ENCODE results near the gene ADAMTS17. TPM values are rescaled to one million over a fixed set of nuclear protein-coding genes. Genes with fewer than 3 reads are reported as not detected.

The ADAMTS17 gene
- total RNA-seq, 1 experiment from 2014 or later = 1.5 TPM

- no peaks in the 10 kb centered on the region for H3K27me3 ChIP-seq (replicated peaks; ENCODE audit: control insufficient read depth, insufficient read depth, low read length)
- no peaks in the 10 kb centered on the region for H3K4me1 Mint-ChIP-seq (ENCODE audit: low read depth, unreplicated experiment)
- BruUV-seq (replicated peaks) = no TSS peak
- no peaks in the 10 kb centered on the region for H3K36me3 Mint-ChIP-seq (ENCODE audit: insufficient read depth, unreplicated experiment)
- intact Hi-C loops (cut with micrococcal nuclease; ENCODE audit: unreplicated experiment) = no loop called here
- H3K27ac Mint-ChIP-seq (ENCODE audit: unreplicated experiment) = no peak overlapping the region
- H3K27me3 Mint-ChIP-seq (ENCODE audit: insufficient read depth, unreplicated experiment) = no peaks in the 10 kb centered on the region
- TF ChIP-seq CTCF (IDR thresholded peaks at IDR 0.05; ENCODE audit: insufficient read depth in 1 of 2, low read depth in 1 of 2, low read length in 1 of 2, severe bottlenecking in 1 of 2, unreplicated experiment in 1 of 2) = no peak
- DNase-seq = no peak
- CTCF ChIA-PET = no interaction called here
- no peak overlapping the region for H3K4me3 Mint-ChIP-seq (ENCODE audit: unreplicated experiment)
- no peaks in the 10 kb centered on the region for H3K9me3 Mint-ChIP-seq (ENCODE audit: unreplicated experiment)
- no peaks in the 10 kb centered on the region for H3K36me3 ChIP-seq (ENCODE audit: control insufficient read depth, insufficient read depth, low read length)
- POLR2A ChIA-PET = no interaction called here
- H3K9me3 ChIP-seq = no peaks in the 10 kb centered on the region
- no peaks in the 10 kb centered on the region for H3K4me1 ChIP-seq
- H3K4me3 ChIP-seq (ENCODE audit: low read depth, low read length) = no peak overlapping the region
These were observed 336.8 kb downstream of the ADAMTS17 start for GRCh38 chr15:100005013-100005412.

- no peak overlapping the region for H3K4me3 ChIP-seq (ENCODE audit: low read depth, low read length)
- BruUV-seq (replicated peaks) = no TSS peak
- Mint-ChIP-seq H3K27me3 (ENCODE audit: insufficient read depth, unreplicated experiment) (no peaks in the 10 kb centered on the region), H3K36me3 (ENCODE audit: insufficient read depth, unreplicated experiment) (no peaks in the 10 kb centered on the region), H3K9me3 (ENCODE audit: unreplicated experiment) (no peaks in the 10 kb centered on the region), H3K4me3 (ENCODE audit: unreplicated experiment) (no peak overlapping the region), H3K4me1 (ENCODE audit: low read depth, unreplicated experiment) (peaks cover 6% of the 10 kb centered on the region), H3K27ac (ENCODE audit: unreplicated experiment) (no peak overlapping the region)
- ChIA-PET POLR2A (no interaction called here), CTCF (no interaction called here)
- H3K4me1 ChIP-seq = no peaks in the 10 kb centered on the region
- H3K36me3 ChIP-seq (ENCODE audit: control insufficient read depth, insufficient read depth, low read length) = no peaks in the 10 kb centered on the region
- no peaks in the 10 kb centered on the region for H3K9me3 ChIP-seq
- intact Hi-C loops (cut with micrococcal nuclease; ENCODE audit: unreplicated experiment) = no loop called here
- H3K27me3 ChIP-seq (replicated peaks; ENCODE audit: control insufficient read depth, insufficient read depth, low read length) = no peaks in the 10 kb centered on the region
- DNase-seq = no peak
- no peak for TF ChIP-seq CTCF (IDR thresholded peaks at IDR 0.05; ENCODE audit: insufficient read depth in 1 of 2, low read depth in 1 of 2, low read length in 1 of 2, severe bottlenecking in 1 of 2, unreplicated experiment in 1 of 2)
These were observed 338.8 kb downstream of the ADAMTS17 start for GRCh38 chr15:100002787-100003536.

GRCh38 chr15:100002086-100002620 is 339.6 kb downstream of the ADAMTS17 start:
- ChIA-PET POLR2A (no interaction called here), CTCF (no interaction called here)
- H3K36me3 Mint-ChIP-seq (ENCODE audit: insufficient read depth, unreplicated experiment) = no peaks in the 10 kb centered on the region
- H3K27ac Mint-ChIP-seq (ENCODE audit: unreplicated experiment) = no peak overlapping the region
- no peaks in the 10 kb centered on the region for H3K9me3 ChIP-seq
- no TSS peak for BruUV-seq (replicated peaks)
- no peaks in the 10 kb centered on the region for H3K27me3 Mint-ChIP-seq (ENCODE audit: insufficient read depth, unreplicated experiment)
- no peak for TF ChIP-seq CTCF (IDR thresholded peaks at IDR 0.05; ENCODE audit: insufficient read depth in 1 of 2, low read depth in 1 of 2, low read length in 1 of 2, severe bottlenecking in 1 of 2, unreplicated experiment in 1 of 2)
- H3K4me1 Mint-ChIP-seq (ENCODE audit: low read depth, unreplicated experiment) = peaks cover 6% of the 10 kb centered on the region
- no peaks in the 10 kb centered on the region for H3K36me3 ChIP-seq (ENCODE audit: control insufficient read depth, insufficient read depth, low read length)
- no peak for DNase-seq
- no peaks in the 10 kb centered on the region for H3K9me3 Mint-ChIP-seq (ENCODE audit: unreplicated experiment)
- H3K4me3 ChIP-seq (ENCODE audit: low read depth, low read length) = no peak overlapping the region
- H3K27me3 ChIP-seq (replicated peaks; ENCODE audit: control insufficient read depth, insufficient read depth, low read length) = no peaks in the 10 kb centered on the region
- H3K4me3 Mint-ChIP-seq (ENCODE audit: unreplicated experiment) = no peak overlapping the region
- intact Hi-C loops (cut with micrococcal nuclease; ENCODE audit: unreplicated experiment) = no loop called here
- peaks cover 3% of the 10 kb centered on the region; the same call in 1 of the 2 replicates for H3K4me1 ChIP-seq
